NOMO-1 treated with DMSO at 0.1 percent for 48 hours (cell line): Measurements from ENCODE around the gene DEPP1.

Experiments
- DNase-seq: peaks from one replicate; lab custom pipeline; 2025; ENCODE audit not compliant: unreplicated experiment; lab: John Stamatoyannopoulos, UW

The DEPP1 gene

DNA sequence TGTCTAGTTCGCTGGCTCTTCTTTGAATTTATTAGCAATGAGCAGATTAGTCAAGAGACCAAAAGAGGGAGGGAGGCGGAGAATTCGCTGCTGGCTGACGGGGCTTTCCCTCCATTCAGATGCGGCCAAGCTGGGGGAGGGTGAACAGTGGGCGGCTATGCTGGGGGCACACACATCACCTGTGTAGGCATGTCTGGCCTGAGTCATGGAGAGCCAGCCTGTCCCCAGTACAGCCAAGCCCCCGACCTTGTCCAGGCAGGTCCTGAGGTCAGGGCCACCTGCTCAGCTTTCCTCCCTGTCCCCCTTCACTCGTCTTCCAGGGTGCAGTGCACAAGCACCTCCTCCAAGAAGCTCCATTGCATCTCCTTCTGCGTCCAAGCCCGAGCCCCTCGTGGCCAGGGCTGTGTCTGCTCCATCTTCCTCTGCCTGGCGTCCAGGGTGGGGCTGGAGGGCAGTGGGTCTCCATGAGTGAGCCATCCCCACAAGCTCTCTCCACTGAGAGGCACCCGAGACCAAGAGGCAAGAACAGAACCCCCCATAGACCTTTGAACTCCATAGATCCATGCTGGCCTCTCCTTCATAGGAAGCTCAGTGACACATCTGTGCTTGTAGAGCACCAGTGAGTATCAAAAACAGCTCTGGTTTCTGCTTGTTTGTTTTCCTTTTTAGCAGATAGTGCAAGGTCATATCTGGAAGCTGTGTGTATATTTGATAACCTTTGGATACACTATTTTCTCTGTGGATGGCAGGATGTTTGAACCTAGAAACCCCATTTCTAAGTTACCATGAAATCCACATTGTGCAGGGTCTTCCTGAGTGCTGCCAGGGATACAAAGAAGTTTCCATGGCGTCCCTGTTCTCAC, 1.9 kb upstream of the DEPP1 start:
- no peak for DNase-seq

- DNase-seq, result no peak
These were observed 927 bp upstream of the DEPP1 start for GRCh38 chr10:44979281-44980191.

- DNase-seq, result no peak
These were observed 418 bp downstream of the DEPP1 start for GRCh38 chr10:44978213-44978569.

- no peak for DNase-seq
These were observed 1.1 kb downstream of the DEPP1 start for GRCh38 chr10:44977287-44978212.

GRCh38 chr10:44976352-44977198, 2.0 kb downstream of the DEPP1 start:
- DNase-seq, result no peak

- no peak for DNase-seq
These were observed 2.9 kb downstream of the DEPP1 start for GRCh38 chr10:44975431-44976331.

GRCh38 chr10:44974628-44975430, 3.8 kb downstream of the DEPP1 start:
- peak; percentile 38 for DNase-seq

- no peak for DNase-seq
These were observed 4.5 kb downstream of the DEPP1 start for GRCh38 chr10:44974082-44974627.

- DNase-seq, result no peak
These were observed 5.1 kb downstream of the DEPP1 start for GRCh38 chr10:44973323-44974081.

DNA sequence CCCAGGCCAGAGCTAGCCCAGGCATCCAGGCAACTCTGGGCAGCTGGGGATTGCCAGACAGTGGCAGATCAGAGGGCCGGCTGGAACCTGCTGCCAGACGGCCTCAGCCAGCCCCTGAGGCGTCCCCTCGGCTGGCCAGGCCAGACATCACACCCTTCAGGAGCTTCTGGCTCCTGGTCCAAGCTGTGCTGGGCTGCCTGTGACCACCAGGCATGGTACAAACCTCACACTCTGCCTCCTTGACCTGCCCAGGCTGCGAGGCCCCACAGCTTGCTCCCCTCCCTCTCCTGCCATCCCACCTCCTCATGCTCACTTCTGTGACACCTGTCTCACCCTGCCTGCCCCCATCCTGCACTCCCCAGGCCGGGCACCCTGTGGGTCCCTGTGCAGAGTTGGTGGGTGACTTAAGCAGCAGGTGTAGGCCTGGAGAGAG, 5.7 kb downstream of the DEPP1 start:
- no peak for DNase-seq

DNA sequence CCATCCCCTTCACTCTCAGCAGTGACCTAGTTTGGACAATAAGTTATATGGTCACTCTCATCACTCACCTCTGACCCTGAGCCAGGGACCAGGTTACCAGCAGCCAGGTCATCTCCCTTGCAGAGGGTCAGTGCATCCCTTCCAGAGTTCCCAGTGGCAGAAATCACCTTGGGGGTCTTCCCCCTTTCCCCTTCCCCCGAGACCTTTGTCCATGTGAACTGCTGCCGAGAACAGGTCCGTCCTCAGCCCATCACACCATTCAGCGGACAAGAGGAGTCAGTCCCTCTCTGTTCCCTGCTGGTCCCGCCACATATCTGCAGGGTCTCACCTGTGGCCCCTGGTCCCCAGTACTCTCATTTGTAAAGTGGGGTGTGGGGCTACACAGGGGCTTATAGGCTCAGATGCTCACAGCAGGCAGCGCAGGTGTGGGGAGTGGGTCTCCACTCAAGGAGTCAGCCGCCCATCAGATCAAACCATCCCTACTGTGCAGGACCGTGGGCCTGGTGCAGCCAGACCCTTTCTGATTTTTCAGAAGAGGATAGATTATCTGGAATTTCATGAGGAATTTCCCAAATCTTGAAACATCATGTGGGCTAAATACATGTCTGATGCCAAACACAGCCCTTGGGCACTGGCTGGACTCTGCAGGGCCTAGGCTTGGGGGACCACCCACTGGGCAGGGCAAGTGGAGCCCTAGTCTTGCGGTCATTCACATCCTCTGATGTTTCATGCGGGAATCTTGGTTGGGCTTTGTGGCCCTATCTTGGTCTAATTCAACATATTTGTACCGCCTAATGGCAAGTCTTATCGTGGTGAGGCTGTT, 6.5 kb downstream of the DEPP1 start:
- no peak for DNase-seq

DNA sequence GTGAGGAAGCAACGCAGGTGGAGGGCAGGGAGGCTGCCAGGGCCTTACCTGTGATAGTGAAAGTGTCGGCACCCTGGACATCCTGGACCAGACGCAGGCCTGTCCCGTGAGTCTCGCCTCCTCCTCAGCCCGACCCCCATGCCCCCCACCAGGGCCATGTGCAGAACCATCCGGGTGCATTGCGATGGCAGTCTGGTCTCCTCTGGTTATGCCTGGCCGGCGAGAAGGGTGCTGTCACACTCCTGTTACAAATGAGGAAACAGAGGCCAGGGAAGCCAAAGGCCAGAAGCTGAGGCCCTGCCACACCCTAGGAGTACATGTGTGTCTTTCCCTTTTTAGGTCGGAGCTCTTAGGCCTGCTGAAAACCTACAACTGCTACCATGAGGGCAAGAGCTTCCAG, 7.2 kb downstream of the DEPP1 start:
- no peak for DNase-seq

DNA sequence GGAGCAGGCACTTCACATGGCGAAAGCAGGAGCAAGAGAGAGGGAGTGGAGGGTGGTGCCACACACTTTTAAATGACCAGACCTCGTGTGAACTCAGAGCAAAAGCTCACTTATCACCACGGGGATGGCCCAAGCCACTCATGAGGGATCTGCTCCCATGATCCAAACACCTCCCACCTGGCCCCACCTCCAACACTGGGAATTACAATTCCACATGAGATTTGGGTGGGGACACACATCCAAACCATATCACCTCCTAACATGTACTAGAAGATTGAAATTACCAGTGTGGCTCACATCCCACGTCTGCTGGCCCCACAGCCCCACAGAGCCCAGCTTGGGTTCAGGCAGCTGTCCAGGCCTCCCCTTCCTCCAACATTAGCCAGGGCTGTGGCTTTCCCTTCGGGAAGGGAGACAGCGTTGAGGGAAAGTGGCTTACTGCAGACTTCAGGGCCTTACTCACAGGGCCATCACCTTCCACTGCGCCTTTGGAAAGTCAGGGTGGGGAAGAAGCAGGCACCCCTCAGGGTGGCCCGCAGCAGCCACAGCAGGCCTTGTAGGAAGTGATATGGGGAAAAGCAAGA, 7.7 kb downstream of the DEPP1 start:
- no peak for DNase-seq

DNA sequence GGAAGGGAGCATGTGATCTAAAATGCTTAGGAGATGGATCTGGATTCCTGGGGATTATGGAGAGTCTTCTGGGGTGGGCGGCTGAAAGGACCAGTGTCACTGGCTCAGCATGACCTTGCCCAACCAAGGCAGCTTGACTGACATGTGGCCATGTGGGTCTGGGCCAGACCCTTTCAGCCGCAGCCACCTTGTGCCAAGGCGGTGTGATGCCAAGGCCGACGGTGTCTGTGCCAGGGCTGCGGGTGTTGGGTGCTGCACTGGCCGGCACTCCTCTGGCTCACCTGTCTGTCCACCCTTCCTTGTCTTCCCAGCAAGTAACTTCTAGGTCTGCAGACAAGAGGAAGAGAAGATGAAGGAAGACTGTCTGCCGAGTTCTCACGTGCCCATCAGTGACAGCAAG, 8.8 kb downstream of the DEPP1 start:
- DNase-seq, result no peak

DNA sequence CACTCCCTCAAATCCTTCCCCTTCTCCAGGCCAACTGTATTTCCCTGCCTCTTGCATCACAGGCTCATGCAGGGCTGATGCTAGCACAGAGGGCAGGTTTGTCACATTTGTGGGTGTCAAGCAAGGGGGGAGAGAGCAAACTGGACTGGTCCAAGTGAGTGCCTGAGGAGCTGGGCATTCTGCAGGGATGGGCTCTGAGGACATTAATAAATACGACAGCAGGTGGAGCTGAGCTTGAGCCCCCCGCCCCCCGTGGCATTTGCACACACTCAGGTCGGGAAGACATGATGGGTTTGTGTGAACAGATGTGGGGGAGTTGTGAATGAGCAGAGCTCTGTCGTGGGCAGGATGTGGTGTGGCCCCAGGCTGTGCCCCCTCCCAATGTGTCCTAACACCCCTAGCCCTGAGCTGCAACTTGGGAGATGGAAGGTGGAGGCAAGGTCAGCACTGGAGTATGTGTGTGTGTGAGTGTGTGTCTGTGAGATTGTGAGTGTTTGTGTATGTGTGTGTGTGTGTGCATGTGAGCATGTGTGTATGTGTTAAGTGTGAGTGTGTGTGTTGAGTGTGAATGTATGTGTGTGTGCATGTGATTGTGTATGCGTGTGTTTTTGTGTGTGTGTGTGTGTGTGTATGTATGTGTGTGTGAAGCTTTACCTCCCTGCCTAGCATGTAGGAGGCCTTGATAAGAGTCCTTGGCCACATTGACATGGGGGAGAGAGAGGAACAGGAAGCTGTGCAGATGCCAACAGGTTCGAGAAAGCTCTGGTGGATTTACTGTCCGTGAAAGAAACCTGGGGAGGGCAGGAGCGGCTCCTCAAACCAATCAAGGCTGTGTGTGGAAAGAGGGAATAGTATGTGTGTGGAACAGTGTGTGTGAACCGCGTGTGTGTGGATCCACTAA, 9.9 kb downstream of the DEPP1 start:
- no peak for DNase-seq
